HL-60/S4 treated with retinoic acid at 250 ng/mL for 4 days and 3 days (cell line): ENCODE measurements around the gene CLEC17A.
"Not testable (repeated sequence)": the region's sequence is repeated elsewhere in the genome, so short reads cannot be mapped to it uniquely, and the experiment has no call there.

Experiments used
- in situ Hi-C: fragments of 300-500 bp; cut with MboI; formaldehyde crosslinking; loops from 2 replicates; pipeline ENCODE4 v1.7.0; 2022; ENCODE audit warnings: low sequenced_read_pairs

CLEC17A gene

DNA sequence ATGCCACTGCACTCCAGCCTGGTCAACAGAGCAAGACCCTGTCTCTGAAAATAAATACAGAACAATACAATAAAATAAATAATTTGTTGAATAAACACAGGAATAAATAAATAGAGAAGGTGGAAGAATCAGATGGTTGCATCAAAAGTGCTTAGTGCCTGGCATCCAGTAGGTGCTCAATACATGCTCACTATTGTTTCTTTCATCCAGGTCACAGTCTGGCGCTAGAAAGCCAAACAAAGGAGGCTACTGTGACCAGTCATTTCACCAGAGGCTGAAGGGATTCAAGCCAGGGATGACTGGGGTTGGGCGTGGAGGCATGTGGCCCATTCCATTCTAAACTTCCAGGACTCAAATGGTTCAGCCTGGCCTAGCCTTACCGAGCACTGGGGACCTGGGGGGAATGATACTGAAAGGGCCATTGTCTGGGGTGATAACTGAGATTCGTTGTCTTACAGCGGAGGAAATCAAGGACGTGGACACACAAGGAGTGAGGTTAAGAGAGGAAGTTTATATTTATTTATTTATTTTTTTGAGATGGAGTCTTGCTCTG, 7.4 kb upstream of the CLEC17A start:
- in situ Hi-C loops, result no loop called here

DNA sequence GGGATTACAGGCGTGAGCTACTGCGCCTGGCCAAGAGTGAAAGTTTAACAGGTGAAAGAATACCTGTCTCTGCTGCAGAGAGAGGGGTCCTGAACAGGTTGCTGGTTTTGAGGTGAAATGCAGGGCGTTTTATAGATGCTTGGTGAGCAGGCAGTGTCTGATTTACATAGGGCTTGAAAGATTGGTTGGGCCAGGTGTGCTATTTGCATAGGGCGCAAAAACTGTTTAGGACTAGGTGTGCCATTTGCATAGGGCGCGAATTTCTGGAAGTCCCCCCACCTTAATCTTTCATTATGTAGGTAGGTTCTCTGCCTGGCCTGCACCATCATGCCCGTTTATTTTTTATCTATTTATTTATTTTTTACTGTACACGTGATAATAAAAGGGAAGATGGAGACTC, 6.5 kb upstream of the CLEC17A start:
- in situ Hi-C loops, result no loop called here

DNA sequence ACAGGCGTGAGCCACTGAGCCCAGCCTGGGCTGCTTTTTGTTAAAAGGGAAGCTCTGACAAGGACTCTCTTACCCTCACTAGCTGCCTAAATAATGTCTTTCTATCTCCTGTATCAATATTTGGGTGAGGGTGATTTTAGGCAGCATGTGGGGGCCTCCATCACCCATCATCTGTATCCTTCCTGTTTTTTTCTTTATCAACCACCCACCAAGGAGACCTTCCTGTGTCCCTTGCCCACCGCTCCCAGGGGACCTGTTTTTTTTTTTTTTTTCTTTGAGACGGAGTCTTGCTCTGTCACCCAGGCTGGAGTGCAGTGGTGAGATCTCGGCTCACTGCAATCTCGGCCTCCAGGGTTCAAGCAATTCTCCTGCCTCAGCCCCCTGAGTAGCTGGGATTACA, 5.6 kb upstream of the CLEC17A start:
- in situ Hi-C loops, result no loop called here

DNA sequence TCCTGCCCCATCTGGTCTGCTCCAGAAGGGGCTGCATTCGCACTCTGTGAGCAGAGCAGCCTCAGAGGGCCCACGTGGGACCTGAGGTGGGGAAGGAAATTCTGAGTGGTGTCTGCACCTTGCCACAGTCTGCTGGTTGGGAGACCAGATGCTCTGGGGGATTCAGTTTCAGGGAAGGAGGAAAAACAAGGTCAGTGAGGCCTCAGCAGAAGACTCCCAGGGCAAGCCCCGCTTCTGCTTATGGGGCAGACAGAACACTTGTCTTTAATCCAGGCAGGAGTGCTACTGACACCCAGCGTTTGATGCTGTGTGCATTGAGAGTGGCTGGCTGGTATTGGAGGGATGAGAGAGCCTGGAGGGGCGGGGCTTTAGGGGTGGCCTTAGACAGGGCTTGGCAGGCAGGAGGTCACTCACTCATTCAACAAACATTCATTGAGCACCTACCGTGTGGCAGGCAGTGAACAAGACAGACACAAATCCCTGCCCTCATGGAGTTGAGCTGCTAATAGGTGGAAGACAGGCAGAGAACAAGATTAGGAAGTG, 4.9 kb upstream of the CLEC17A start:
- in situ Hi-C loops, result no loop called here

DNA sequence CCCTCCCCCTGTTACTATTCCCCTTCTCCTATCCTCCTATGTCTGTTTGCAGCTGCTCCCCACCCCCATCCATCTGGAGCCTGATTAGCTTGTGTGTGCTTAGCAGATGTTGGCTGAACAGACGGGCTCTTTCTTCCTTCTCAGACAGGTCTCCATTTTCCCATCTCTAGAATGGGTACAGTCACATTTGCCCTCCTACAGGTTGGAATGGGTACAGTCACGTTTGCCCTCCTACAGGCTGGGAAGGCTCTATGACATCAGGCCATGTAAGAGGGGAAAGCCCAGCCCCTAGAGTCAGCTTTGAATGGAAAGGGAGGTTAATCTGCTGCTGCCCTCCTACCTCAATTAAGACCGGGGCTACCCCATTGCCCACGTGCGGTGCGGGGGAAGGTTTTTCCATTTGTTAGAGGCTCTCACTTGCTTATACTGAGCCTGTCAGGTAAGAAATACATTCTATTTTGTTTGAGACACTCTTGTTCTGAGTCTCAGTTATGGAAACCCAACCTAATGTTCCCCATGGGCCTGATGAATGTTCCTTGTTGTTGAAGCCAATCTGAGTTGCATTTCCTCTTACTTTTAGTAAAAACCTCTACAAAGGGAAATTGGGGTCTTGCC, 2.2 kb upstream of the CLEC17A start:
- in situ Hi-C loops, result no loop called here

DNA sequence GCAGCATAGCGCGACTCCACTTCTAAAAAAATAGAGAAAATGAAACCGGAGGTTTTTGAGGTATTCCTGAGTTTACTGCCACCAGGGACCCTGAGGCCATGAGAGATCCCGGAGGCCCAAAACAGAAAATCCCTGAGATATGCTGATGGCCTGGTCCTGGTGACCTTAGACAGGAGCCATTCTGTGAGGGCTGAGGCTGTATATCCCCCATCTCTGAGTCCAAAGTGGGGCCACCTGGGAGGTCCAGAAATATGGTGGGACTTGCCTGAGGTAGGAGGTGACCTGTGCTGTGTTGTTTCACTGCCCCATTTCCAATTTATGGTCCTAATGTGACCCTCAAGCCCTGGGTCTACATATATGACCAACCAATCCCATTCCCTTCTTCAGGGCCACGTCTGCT, 1.5 kb downstream of the CLEC17A start:
- in situ Hi-C loops, result not testable (repeated sequence)

DNA sequence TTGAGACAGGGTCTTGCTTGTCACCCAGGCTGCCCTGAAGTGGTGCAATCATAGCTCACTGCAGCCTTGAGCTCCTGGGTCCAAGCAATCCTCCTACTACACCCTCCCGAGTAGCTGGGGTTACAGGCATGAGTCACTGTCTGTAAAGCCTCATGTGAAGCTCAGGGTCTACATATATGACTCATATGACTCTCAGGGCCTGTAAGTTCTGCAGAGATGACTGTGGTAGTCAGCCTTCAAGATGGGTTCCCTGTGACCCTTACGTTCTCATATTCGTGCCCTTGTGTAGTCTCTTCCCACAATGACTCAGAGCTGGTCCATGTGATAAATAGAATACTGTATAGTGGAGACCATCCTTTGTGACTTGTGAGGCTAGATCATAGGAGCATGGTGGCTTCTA, 2.3 kb downstream of the CLEC17A start:
- in situ Hi-C loops, result not testable (repeated sequence)

DNA sequence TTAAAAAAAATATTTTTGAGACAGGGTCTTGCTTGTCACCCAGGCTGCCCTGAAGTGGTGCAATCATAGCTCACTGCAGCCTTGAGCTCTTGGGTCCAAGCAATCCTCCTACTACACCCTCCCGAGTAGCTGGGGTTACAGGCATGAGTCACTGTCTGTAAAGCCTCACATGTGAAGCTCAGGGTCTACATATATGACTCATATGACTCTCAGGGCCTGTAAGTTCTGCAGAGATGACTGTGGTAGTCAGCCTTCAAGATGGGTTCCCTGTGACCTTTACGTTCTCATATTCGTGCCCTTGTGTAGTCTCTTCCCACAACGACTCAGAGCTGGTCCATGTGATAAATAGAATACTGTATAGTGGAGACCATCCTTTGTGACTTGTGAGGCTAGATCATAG, 6.5 kb downstream of the CLEC17A start:
- in situ Hi-C loops, result not testable (repeated sequence)

DNA sequence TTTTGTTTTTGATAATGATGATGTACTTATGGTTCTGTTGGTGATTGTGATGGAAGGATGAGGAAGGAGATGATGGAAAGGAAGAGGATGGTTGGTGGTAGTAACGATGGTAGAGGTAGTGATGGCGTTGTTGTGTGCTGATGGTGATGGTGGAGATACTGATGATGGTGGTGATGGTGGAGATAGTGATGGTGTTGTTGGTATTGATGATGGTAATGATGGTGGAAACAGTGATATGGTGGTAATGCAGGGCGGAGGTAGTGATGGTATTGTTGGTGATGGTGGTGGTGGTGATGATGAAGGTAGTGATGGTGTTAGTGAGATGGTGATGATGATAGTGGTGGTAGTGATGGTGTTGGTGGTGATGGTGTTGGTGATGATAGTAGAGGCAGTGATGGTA, 12.7 kb downstream of the CLEC17A start:
- in situ Hi-C loops, result no loop called here

DNA sequence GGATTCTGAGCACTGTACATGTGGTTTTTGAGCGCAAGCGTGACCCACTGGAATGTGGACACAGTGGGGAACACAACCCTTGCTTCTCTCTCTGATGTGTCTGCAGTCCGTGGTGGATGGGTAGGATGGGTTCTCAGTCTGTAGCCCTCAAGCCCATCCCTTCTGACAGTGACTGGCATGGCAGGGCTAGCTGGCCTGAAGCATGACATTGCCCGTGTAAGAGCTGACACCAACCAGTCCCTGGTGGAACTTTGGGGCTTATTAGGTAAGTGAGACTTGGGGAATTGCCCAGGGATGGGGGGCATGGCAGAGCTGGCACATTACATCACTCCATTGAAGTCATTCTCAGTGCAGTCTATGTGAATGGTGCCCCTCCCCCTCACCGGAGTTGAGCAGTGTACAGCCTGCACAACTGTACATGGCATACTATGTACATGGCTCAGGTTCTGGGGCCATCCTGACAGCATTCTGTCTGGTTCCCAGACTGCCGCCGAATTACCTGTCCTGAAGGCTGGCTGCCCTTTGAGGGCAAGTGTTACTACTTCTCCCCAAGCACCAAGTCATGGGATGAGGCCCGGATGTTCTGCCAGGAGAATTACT, 16.8 kb downstream of the CLEC17A start:
- in situ Hi-C loops, result no loop called here

DNA sequence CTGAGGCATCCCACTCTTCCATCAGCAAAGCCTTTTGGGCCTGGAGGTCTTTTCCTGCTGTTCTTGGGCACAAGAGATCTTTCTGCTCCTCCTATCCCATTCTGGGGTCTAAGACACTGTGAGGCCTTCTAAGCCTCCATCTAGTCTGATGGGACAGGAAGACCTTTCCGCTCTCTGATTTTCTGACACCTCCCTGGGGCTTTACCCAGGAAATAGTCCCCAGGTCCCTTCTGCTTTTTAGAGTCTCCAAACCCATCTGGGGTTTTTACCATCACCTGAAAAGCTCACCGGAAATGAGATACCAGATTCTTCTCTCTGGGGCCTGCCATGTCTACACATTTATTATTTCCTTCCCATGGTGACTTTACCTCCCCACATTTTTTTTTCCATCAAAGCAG, 21.1 kb downstream of the CLEC17A start:
- in situ Hi-C loops, result no loop called here

DNA sequence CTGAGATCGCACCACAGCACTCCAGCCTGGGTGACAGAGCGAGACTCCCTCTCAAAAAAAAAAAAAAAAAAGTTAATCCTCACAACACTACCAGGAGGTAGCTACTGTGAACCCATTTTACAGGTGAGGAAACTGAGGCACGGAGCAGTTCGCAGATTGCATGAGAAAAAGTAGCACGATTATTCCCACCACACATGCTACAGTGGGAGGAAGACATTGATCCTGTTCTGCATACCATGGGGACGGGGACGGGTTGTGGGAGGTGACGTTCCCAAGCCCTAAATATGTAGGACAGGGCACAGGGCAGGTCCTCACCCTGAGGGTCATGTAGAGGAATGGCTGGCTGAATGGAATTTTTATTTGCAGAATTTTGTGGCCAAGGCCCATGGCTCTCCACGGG, 23.7 kb downstream of the CLEC17A start:
- in situ Hi-C loops, result no loop called here

DNA sequence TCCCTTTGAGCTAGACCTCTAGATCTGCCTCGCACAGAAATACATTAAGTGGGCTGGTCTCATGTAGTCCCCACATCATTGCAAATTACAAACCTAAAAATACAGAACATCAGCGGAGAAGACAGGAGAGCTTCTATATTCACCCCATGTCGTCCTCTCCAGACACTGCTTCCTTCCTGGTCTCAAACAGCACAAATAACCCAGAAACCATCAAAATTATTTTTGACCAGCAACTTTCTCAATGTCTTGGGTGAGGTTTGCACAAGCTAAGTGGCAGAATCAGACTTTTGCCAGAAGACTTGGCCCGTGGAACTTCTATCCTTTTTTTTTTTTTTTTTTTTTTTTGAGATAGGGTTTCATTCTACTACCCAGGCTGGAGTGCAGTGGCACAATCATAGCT, 28.2 kb downstream of the CLEC17A start:
- in situ Hi-C loops, result no loop called here

DNA sequence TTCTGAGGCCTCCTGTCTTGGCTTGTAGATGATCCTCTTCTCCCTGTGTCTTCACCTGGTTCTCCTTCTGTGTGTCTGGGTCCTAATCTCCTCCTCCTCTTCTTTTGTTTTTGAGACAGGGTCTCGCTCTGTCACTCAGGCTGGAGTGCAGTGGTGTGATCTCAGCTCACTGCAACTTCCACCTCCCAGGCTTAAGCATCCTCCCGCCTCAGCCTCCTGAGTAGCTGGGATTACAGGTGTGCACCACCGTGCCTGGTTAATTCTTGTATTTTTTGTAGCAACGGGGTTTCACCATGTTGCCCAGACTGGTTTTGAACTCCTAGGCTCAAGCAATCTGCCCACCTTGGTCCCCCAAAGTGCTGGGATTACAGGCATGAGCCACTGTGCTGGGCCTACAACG, 29.4 kb downstream of the CLEC17A start:
- in situ Hi-C loops, result not testable (repeated sequence)

DNA sequence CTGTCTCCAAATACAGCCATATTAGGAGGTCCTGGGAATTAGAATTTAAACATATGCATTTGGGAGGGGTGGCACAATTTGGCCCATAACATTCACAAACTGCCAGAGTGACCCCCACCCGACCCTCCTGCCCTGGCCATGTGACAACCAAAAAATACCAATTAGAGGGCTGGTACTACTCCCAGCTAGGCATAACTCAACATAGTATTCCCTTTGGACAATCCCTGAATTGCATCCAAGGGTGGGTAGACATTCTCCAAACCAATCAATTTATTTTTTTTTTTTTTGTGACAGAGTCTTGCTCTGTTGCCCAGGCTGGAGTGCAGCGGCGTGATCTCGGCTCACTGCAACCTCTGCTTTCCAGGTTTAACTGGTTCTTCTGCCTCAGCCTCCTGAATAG, 29.8 kb downstream of the CLEC17A start:
- in situ Hi-C loops, result no loop called here

DNA sequence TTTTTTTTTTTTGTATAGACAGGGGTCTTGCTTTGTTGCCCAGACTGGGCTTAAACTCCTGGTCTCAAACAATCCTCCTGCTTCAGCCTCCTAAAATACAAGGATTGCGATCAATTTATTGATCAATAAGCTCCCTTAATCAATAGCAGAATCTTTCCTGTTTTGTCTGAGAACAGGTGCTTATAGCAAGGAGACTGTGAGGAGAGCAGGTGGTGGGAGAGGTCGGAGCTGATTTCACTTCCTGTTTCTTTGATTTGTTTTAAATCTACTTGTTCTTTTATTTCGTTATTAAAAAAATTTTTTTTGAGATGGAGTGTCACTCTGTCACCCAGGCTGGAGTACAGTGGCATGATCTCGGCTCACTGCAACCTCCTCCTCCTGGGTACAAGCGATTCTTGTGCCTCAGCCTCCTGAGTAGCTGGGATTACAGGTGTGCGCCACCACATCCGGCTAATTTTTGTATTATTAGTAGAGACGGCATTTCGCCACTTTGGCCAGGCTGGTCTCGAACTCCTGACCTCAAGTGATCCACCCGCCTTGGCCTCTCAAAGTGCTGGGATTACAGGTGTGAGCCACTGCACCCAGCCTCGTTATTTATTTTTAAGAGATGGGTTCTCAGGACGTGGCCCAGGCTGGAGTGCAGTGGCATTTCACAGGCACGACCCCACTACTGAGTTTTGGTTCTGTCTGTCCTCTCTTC, 30.7 kb downstream of the CLEC17A start:
- in situ Hi-C loops, result not testable (repeated sequence)

DNA sequence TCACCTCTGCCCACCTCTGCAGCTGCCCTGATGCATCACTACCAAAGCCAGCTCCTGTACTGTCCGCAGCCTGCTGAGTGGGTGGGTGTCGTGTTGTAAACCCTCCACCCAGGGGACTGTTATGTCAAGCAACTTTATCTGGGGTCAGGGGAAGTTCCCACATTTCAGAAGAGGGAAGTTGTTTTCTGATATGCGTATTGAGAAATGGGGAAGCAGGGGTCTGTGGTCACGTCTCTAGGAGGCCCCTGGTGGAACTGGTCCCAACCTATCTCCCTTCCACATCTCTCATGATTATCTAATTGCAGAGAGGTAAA, 31.2 kb downstream of the CLEC17A start:
- in situ Hi-C loops, result no loop called here

DNA sequence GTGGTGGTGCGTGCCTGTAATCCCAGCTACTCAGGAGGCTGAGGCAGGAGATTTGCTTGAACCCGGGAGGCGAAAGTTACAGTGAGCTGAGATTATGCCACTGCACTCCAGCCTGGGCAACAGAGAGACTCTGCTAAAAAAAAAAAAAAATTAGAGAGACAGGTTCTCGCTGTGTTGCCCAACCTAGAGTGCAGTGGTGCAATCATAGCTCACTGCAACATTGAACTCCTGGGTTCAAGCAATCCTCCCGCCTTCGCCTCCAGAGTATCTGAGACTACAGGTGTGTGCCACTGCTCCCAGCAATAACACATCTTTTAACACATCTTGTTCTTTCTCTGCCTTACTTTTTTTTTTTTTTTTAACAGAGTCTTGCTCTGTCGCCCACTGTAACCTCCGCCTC, 32.7 kb downstream of the CLEC17A start:
- in situ Hi-C loops, result no loop called here

DNA sequence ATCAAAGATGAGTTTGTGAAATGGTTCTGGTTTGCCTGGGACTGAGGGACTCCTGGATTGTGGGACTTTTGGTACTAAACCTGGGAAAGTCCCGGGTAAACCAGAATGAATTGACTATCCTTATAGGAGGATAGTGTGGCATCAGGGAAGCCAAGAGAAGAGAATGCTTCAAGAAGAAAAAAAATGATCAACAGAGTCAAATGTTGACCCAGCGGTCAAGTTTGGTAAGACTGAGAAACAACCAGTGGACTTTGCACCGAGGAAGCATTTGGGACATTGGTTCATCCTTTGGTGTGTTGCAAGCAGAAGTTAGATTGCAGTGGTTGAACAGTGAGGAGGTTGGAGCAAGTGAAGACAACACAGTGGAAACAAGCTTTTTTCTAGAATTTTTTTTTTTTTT, 33.5 kb downstream of the CLEC17A start:
- in situ Hi-C loops, result no loop called here

DNA sequence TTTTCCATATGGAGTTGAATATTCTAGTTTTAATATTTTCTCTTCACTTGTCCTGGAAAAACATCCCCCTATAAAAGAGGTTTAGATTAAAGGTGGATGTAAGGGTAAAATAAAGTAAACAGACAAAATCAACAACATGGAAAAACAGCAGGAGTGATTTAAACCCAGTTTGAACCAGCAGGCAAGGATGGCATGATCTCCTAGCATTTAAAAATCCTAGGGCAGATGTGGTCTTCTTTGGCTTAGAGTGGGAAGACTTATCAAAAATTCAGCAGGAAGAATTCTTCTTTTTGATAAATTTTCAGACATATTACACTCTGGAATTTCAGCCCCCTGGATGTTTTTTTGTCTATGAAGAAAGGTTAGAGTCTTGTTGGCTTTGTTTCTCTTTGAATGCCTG, 36.5 kb downstream of the CLEC17A start:
- in situ Hi-C loops, result no loop called here

DNA sequence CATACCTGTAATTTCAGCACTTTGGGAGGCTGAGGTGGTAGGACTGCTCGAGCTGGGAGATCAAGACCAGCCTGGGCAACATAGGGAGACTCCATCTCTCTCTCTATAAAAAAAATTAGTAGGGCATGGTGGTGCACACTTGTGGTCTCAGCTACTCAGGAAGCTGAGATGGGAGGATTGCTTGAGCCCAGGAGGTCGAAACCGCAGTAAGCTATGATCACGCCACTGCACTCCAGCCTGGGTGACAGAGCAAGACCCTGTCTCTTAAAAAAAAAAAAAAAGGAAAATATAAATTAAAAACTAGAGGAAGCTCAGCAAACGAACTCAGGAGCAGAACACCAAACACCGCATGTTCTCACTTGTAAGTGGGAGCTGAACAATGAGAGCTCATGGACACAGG, 41.6 kb downstream of the CLEC17A start:
- in situ Hi-C loops, result not testable (repeated sequence)

DNA sequence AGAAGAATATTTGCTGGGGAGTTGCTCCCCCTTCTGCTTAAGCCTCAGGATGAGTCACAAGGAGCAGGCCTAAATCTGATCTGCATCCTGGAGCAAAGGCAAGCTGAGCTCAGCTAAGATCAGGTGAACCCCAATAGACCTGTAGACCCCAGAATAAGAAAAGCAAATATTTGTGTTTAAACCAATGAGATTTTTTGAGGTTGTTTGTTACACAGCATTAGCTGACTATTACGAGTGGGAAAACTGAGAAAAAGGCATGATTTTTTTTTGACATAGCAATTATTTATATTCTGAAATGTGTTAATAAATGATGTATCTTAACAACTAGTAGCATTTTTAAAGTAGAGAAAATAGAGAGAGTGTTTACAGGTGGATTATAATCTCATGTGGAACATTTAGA, 46.7 kb downstream of the CLEC17A start:
- in situ Hi-C loops, result no loop called here
